ENCODE data around the gene SULT2A1. TPM values are rescaled to one million over a fixed set of nuclear protein-coding genes. Genes with fewer than 3 reads are reported as not detected.
"Not testable (repeated sequence)": the region's sequence is repeated elsewhere in the genome, so short reads cannot be mapped to it uniquely, and the experiment has no call there.

The SULT2A1 gene
- total RNA-seq, 2 experiments from 2014 or later: not detected

DNA sequence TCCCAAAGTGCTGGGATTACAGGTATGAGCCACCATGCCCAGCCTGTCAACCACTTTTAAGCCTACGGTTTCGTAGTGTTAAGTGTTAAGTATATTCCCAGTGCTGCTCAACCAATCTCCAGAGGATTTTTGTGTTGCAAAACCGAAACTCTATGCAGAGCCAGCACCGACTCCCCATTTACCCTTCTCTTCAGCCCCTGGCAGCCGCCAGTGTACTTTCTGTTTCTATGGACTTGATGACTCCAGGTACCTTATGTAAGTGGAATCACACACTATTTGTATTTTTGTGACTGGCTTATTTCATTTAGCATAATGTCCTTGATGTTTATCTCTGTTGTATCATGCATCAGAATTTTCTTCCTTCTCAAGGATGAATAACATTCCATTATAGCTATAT lies 1.1 kb downstream of the SULT2A1 start:
- Histone ChIP-seq H2AFZ (ENCODE audit: low read length) (no peak overlapping the region), H3K9me2 (ENCODE audit: insufficient read depth, low read length) (no peaks in the 10 kb centered on the region), H4K20me1 (ENCODE audit: insufficient read depth, low read length) (no peaks in the 10 kb centered on the region), H3K27ac (ENCODE audit: low read depth, low read length, poor library complexity, severe bottlenecking) (no peak overlapping the region), H3K4me2 (ENCODE audit: low read length) (no peak overlapping the region), H3K4me3 (ENCODE audit: low read depth, low read length, poor library complexity, severe bottlenecking) (no peak overlapping the region), H3K79me2 (ENCODE audit: insufficient read depth, low read depth, low read length) (no peaks in the 10 kb centered on the region), H3K9me3 (ENCODE audit: low read length) (no peaks in the 10 kb centered on the region), H3K4me1 (ENCODE audit: insufficient read depth, low read length, poor library complexity, severe bottlenecking) (no peaks in the 10 kb centered on the region), H3K36me3 (ENCODE audit: insufficient read depth, low read length) (no peaks in the 10 kb centered on the region)
- no peak for DNase-seq (ENCODE audit: low spot score)
- ChIA-PET CTCF (ENCODE audit: unreplicated experiment) (no interaction called here), POLR2A (no interaction called here)
- no peak for TF ChIP-seq EZH2phosphoT487 (IDR thresholded peaks at IDR 0.05; ENCODE audit: borderline replicate concordance, low read depth, low read length)
- TF ChIP-seq, protein P1, sequence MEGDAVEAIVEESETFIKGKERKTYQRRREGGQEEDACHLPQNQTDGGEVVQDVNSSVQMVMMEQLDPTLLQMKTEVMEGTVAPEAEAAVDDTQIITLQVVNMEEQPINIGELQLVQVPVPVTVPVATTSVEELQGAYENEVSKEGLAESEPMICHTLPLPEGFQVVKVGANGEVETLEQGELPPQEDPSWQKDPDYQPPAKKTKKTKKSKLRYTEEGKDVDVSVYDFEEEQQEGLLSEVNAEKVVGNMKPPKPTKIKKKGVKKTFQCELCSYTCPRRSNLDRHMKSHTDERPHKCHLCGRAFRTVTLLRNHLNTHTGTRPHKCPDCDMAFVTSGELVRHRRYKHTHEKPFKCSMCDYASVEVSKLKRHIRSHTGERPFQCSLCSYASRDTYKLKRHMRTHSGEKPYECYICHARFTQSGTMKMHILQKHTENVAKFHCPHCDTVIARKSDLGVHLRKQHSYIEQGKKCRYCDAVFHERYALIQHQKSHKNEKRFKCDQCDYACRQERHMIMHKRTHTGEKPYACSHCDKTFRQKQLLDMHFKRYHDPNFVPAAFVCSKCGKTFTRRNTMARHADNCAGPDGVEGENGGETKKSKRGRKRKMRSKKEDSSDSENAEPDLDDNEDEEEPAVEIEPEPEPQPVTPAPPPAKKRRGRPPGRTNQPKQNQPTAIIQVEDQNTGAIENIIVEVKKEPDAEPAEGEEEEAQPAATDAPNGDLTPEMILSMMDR (conservative IDR thresholded peaks at IDR 0.05; ENCODE audit: low read length): no peak
- BruUV-seq (replicated peaks): no TSS peak
- intact Hi-C loops (cut with micrococcal nuclease; ENCODE audit: unreplicated experiment): no loop called here

DNA sequence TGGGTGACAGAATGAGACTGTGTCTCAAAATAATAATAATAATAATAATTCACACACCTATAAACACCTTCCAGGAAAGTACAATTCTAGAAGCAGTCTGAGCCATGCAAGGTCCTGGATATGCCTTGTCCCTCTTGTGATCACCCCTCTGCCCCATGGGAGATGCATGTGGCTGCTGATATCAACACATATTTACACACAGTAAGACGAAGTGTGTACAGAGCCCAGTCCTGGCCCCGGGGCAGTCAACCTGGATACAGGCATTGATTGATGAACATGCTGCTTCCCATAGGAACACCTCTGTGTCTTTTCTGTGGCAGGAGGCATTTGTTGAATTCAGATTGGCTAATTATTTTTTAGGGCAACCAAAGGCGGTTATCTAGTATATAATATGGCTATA lies 3.2 kb downstream of the SULT2A1 start:
- TF ChIP-seq EZH2phosphoT487 (IDR thresholded peaks at IDR 0.05; ENCODE audit: borderline replicate concordance, low read depth, low read length): no peak
- TF ChIP-seq, protein P1 (conservative IDR thresholded peaks at IDR 0.05; ENCODE audit: low read length): no peak
- no peak for DNase-seq (ENCODE audit: low spot score)
- BruUV-seq (replicated peaks): no TSS peak
- Histone ChIP-seq H3K9me2 (ENCODE audit: insufficient read depth, low read length) (no peaks in the 10 kb centered on the region), H3K4me1 (ENCODE audit: insufficient read depth, low read length, poor library complexity, severe bottlenecking) (no peaks in the 10 kb centered on the region), H2AFZ (ENCODE audit: low read length) (no peak overlapping the region), H3K4me2 (ENCODE audit: low read length) (no peak overlapping the region), H3K9me3 (ENCODE audit: low read length) (no peaks in the 10 kb centered on the region), H3K4me3 (ENCODE audit: low read depth, low read length, poor library complexity, severe bottlenecking) (no peak overlapping the region), H3K36me3 (ENCODE audit: insufficient read depth, low read length) (no peaks in the 10 kb centered on the region), H3K79me2 (ENCODE audit: insufficient read depth, low read depth, low read length) (no peaks in the 10 kb centered on the region), H4K20me1 (ENCODE audit: insufficient read depth, low read length) (no peaks in the 10 kb centered on the region), H3K27ac (ENCODE audit: low read depth, low read length, poor library complexity, severe bottlenecking) (no peak overlapping the region)
- intact Hi-C loops (cut with micrococcal nuclease; ENCODE audit: unreplicated experiment): no loop called here
- ChIA-PET CTCF (ENCODE audit: unreplicated experiment) (no interaction called here), POLR2A (no interaction called here)

DNA sequence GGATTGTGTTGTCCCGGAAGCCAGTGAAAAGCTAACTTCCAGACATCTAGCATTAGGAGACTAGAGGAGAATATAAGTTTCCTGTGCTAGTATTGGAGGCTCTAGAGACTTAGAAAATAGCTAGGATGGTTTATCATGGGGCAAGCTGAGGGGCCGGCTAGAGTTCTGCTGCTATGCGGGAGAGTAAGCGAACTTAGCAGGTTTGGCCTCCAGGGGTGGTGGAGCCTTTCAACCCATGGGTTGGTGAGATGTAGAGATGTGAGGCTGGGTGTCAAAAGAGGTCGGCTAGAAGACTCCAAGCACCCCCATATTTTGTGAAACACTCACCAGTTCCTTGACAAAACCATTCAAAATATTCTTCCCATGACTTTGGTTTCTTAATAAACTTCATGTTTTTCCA lies 4.4 kb downstream of the SULT2A1 start:
- H3K36me3 ChIP-seq (ENCODE audit: insufficient read depth, low read length): no peaks in the 10 kb centered on the region
- H2AFZ ChIP-seq (ENCODE audit: low read length): no peak overlapping the region
- no peaks in the 10 kb centered on the region for H4K20me1 ChIP-seq (ENCODE audit: insufficient read depth, low read length)
- no peaks in the 10 kb centered on the region for H3K9me3 ChIP-seq (ENCODE audit: low read length)
- H3K4me3 ChIP-seq (ENCODE audit: low read depth, low read length, poor library complexity, severe bottlenecking): no peak overlapping the region
- no TSS peak for BruUV-seq (replicated peaks)
- POLR2A ChIA-PET: no interaction called here
- no peak for TF ChIP-seq EZH2phosphoT487 (IDR thresholded peaks at IDR 0.05; ENCODE audit: borderline replicate concordance, low read depth, low read length)
- TF ChIP-seq, protein P1 (conservative IDR thresholded peaks at IDR 0.05; ENCODE audit: low read length): no peak
- CTCF ChIA-PET (ENCODE audit: unreplicated experiment): no interaction called here
- DNase-seq (ENCODE audit: low spot score): no peak
- no peaks in the 10 kb centered on the region for H3K79me2 ChIP-seq (ENCODE audit: insufficient read depth, low read depth, low read length)
- intact Hi-C loops (cut with micrococcal nuclease; ENCODE audit: unreplicated experiment): no loop called here
- no peaks in the 10 kb centered on the region for H3K9me2 ChIP-seq (ENCODE audit: insufficient read depth, low read length)
- H3K27ac ChIP-seq (ENCODE audit: low read depth, low read length, poor library complexity, severe bottlenecking): no peak overlapping the region
- no peaks in the 10 kb centered on the region for H3K4me1 ChIP-seq (ENCODE audit: insufficient read depth, low read length, poor library complexity, severe bottlenecking)
- H3K4me2 ChIP-seq (ENCODE audit: low read length): no peak overlapping the region

DNA sequence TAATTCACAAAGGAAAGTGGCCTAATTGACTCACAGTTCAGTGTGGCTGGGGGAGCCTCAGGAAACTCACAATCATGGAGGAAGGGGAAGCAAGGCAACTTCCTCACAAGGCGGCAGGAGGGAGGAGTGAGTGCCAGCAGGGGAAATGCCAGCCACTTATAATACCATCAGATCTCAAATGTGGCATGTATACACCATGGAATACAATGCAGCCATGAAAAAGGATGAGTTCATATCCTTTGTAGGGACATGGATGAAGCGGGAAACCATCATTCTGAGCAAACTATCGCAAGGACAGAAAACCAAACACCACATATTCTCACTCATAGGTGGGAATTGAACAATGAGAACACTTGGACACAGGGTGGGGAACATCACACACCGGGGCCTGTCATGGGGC lies 6.7 kb downstream of the SULT2A1 start:
- H4K20me1 ChIP-seq (ENCODE audit: insufficient read depth, low read length); H3K9me2 ChIP-seq (ENCODE audit: insufficient read depth, low read length); H2AFZ ChIP-seq (ENCODE audit: low read length); POLR2A ChIA-PET; BruUV-seq (replicated peaks); H3K4me2 ChIP-seq (ENCODE audit: low read length); H3K4me1 ChIP-seq (ENCODE audit: insufficient read depth, low read length, poor library complexity, severe bottlenecking); H3K79me2 ChIP-seq (ENCODE audit: insufficient read depth, low read depth, low read length); CTCF ChIA-PET (ENCODE audit: unreplicated experiment); DNase-seq (ENCODE audit: low spot score); H3K9me3 ChIP-seq (ENCODE audit: low read length); H3K36me3 ChIP-seq (ENCODE audit: insufficient read depth, low read length); H3K4me3 ChIP-seq (ENCODE audit: low read depth, low read length, poor library complexity, severe bottlenecking); intact Hi-C loops (cut with micrococcal nuclease; ENCODE audit: unreplicated experiment); H3K27ac ChIP-seq (ENCODE audit: low read depth, low read length, poor library complexity, severe bottlenecking): not testable (repeated sequence)
